NCI-H226 (cell line): ENCODE measurements around the gene HK2.

Experiments used
- DNase-seq: peaks from one replicate; pipeline ENCODE4 v3.0.0-alpha.2; 2015

HK2 gene

GRCh38 chr2:74941284-74941683 is 107.4 kb downstream of the HK2 start:
- no peak for DNase-seq

- no peak for DNase-seq
These were observed 108.3 kb downstream of the HK2 start for GRCh38 chr2:74942263-74942662.
